A673 (cell line): Measurements from ENCODE around the gene TXNRD3. TPM values are rescaled to one million over a fixed set of nuclear protein-coding genes. Genes with fewer than 3 reads are reported as not detected.

Source experiments
- BruUV-seq: library from RNA; stranded (reverse); fragments of 400-500 nt; replicated peaks from 2 replicates; lab custom pipeline; 2021; lab: Mats Ljungman, UMichigan
- CTCF ChIA-PET: fragments of 300-600 bp; sonication (Branson Sonifier 250); formaldehyde crosslinking; loops from one replicate; lab custom pipeline; 2022; ENCODE audit warnings: antibody characterized with exemption; lab: Charles Lee
- POLR2A ChIA-PET: fragments of 300-600 bp; sonication (Branson Sonifier 250); formaldehyde crosslinking; loops from one replicate; lab custom pipeline; 2022; ENCODE audit warnings: antibody characterized with exemption; ENCODE audit not compliant: low non-redundant PET; lab: Charles Lee
- DNase-seq: peaks from one replicate; pipeline ENCODE4 v3.0.0-alpha.2; 2015; ENCODE audit warnings: low spot score
- H3K27ac ChIP-seq: fragments of 200-600 bp; sonication (generic); 2 replicates; pipeline ENCODE4 v1.5.1; 2016; ENCODE audit warnings: mixed run types, low read depth, mild to moderate bottlenecking, mixed read lengths, antibody characterized with exemption, low read length; ENCODE audit not compliant: poor library complexity, severe bottlenecking
- H3K27me3 ChIP-seq: fragments of 200-600 bp; sonication (generic); replicated peaks from 2 replicates; pipeline ENCODE4 v1.6.1; 2017; ENCODE audit warnings: mixed run types, low read depth, mild to moderate bottlenecking, mixed read lengths, antibody characterized with exemption, low read length; ENCODE audit not compliant: insufficient read depth, poor library complexity
- H3K36me3 ChIP-seq: fragments of 200-600 bp; sonication (generic); 2 replicates; pipeline ENCODE4 v1.6.1; 2016; ENCODE audit warnings: mixed run types, mild to moderate bottlenecking, mixed read lengths, antibody characterized with exemption, low read length; ENCODE audit not compliant: insufficient read depth, poor library complexity, severe bottlenecking
- H3K4me1 ChIP-seq: fragments of 200-600 bp; sonication (generic); 2 replicates; pipeline ENCODE4 v1.6.1; 2017; ENCODE audit warnings: mixed run types, mild to moderate bottlenecking, mixed read lengths, antibody characterized with exemption, low read length; ENCODE audit not compliant: insufficient read depth, poor library complexity, severe bottlenecking
- H3K4me3 ChIP-seq: fragments of 200-600 bp; sonication (generic); 2 replicates; pipeline ENCODE4 v1.5.1; 2016; ENCODE audit warnings: low read depth, mixed run types, mild to moderate bottlenecking, mixed read lengths, low read length; ENCODE audit not compliant: poor library complexity, severe bottlenecking
- H3K9me3 ChIP-seq: fragments of 200-600 bp; sonication (generic); 2 replicates; pipeline ENCODE4 v1.6.1; 2016; ENCODE audit warnings: mixed run types, low read depth, mild to moderate bottlenecking, mixed read lengths, antibody characterized with exemption, low read length; ENCODE audit not compliant: poor library complexity, severe bottlenecking
- EZH2 ChIP-seq: fragments of 200-600 bp; sonication (generic); IDR thresholded peaks from 2 replicates; pipeline ENCODE4 v1.6.1; 2017; ENCODE audit warnings: borderline replicate concordance, low read depth, mild to moderate bottlenecking, mixed read lengths, antibody characterized with exemption, low read length; ENCODE audit not compliant: poor library complexity, severe bottlenecking
- intact Hi-C: fragments of 100-400 bp; cut with micrococcal nuclease; formaldehyde crosslinking; loops from one replicate; pipeline ENCODE4 v1.10.0; 2022; ENCODE audit not compliant: unreplicated experiment
- total RNA-seq: library from RNA; stranded (reverse); gene quantifications from 2 replicates; pipeline ENCODE4 v1.2.3, GENCODE V29; 2021
- TF ChIP-seq, protein P1 (sequence below): fragments of 300-800, 200-600 bp; sonication (generic); conservative IDR thresholded peaks from 2 replicates; pipeline ENCODE4 v1.5.1; 2017; ENCODE audit warnings: low read depth, mild to moderate bottlenecking, antibody characterized with exemption, low read length, moderate library complexity, mixed read lengths

Gene TXNRD3
- total RNA-seq, 1 experiment from 2014 or later: 4.1 TPM

DNA sequence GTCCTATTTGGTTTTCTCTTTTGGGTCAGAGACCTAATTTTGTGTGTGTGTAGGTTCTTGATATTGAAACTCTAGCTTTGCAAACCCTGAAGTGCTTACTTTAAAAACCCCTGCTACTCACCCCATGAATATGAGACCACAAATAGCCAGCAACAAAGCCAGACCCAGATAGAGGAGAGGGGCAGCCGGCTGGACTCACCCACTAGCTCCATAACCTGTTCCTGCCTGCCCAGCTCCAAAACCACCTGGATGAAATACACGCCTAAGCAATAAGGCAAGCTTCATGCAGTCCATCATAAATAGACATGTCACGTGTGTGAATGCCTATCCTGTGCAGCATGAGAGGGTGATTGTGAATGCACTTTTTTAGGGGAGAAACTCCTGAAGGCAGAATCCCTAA is 3.7 kb upstream of the TXNRD3 start:
- ChIA-PET POLR2A (no interaction called here), CTCF (no interaction called here)
- no peak for DNase-seq
- Histone ChIP-seq H3K4me1 (no peaks in the 10 kb centered on the region), H3K9me3 (peaks cover 14% of the 10 kb centered on the region), H3K36me3 (no peaks in the 10 kb centered on the region), H3K4me3 (no peak overlapping the region), H3K27ac (no peak overlapping the region), H3K27me3 (peaks cover 35% of the 10 kb centered on the region)
- TF ChIP-seq EZH2: no peak
- TF ChIP-seq, protein P1, sequence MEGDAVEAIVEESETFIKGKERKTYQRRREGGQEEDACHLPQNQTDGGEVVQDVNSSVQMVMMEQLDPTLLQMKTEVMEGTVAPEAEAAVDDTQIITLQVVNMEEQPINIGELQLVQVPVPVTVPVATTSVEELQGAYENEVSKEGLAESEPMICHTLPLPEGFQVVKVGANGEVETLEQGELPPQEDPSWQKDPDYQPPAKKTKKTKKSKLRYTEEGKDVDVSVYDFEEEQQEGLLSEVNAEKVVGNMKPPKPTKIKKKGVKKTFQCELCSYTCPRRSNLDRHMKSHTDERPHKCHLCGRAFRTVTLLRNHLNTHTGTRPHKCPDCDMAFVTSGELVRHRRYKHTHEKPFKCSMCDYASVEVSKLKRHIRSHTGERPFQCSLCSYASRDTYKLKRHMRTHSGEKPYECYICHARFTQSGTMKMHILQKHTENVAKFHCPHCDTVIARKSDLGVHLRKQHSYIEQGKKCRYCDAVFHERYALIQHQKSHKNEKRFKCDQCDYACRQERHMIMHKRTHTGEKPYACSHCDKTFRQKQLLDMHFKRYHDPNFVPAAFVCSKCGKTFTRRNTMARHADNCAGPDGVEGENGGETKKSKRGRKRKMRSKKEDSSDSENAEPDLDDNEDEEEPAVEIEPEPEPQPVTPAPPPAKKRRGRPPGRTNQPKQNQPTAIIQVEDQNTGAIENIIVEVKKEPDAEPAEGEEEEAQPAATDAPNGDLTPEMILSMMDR: no peak
- BruUV-seq: no TSS peak
- intact Hi-C loops: loop anchor here (10.0 kb wide), 1 partner anchor 134 kb away; the partner anchor contains the start of gene CHST13

GRCh38 chr3:126657901-126658300 is 3.0 kb upstream of the TXNRD3 start:
- no peak for DNase-seq
- ChIA-PET POLR2A (no interaction called here), CTCF (no interaction called here)
- no TSS peak for BruUV-seq
- Histone ChIP-seq H3K36me3 (no peaks in the 10 kb centered on the region), H3K27me3 (peaks cover 29% of the 10 kb centered on the region), H3K4me1 (no peaks in the 10 kb centered on the region), H3K27ac (no peak overlapping the region), H3K4me3 (no peak overlapping the region), H3K9me3 (peaks cover 14% of the 10 kb centered on the region)
- TF ChIP-seq, protein P1: no peak
- no peak for TF ChIP-seq EZH2
- intact Hi-C loops: loop anchor here (10.0 kb wide), 1 partner anchor 133 kb away; the partner anchor contains the start of gene CHST13

GRCh38 chr3:126656371-126657134 is 1.6 kb upstream of the TXNRD3 start:
- CTCF ChIA-PET: no interaction called here
- no peak for DNase-seq
- no peaks in the 10 kb centered on the region for H3K4me1 ChIP-seq
- H3K27ac ChIP-seq: no peak overlapping the region
- H3K4me3 ChIP-seq: no peak overlapping the region
- TF ChIP-seq, protein P1: no peak
- H3K36me3 ChIP-seq: no peaks in the 10 kb centered on the region
- intact Hi-C loops: loop anchor here (10.0 kb wide), 1 partner anchor 132 kb away; the partner anchor contains the start of gene CHST13
- POLR2A ChIA-PET: no interaction called here
- peaks cover 16% of the 10 kb centered on the region for H3K27me3 ChIP-seq
- H3K9me3 ChIP-seq: peaks cover 13% of the 10 kb centered on the region
- BruUV-seq: no TSS peak
